ENCODE data around the gene NELL1. TPM values are rescaled to one million over a fixed set of nuclear protein-coding genes. Genes with fewer than 3 reads are reported as not detected.
A peak's percentile ranks its signal among the peaks of the same experiment; 100 is the strongest.

The NELL1 gene
- total RNA-seq, 1 donor from 2014 or later = 104 TPM

GRCh38 chr11:21566521-21567117 lies 897.2 kb downstream of the NELL1 start:
- no peak for DNase-seq

- DNase-seq = no peak
These were observed 898.4 kb downstream of the NELL1 start for GRCh38 chr11:21567645-21568290.

- no peak for DNase-seq
These were observed 902.8 kb downstream of the NELL1 start for GRCh38 chr11:21572210-21572609.

- peak; percentile 19 for DNase-seq
These were observed 913.4 kb downstream of the NELL1 start for GRCh38 chr11:21582791-21583190.

- DNase-seq = no peak
These were observed 919.4 kb downstream of the NELL1 start for GRCh38 chr11:21588754-21589153.

- DNase-seq = no peak
These were observed 933.3 kb downstream of the NELL1 start for GRCh38 chr11:21602699-21603098.

- DNase-seq = no peak
These were observed 934.5 kb downstream of the NELL1 start for GRCh38 chr11:21603886-21604285.

- no peak for DNase-seq
These were observed 935.2 kb downstream of the NELL1 start for GRCh38 chr11:21604564-21604963.

- DNase-seq = no peak
These were observed 942.9 kb downstream of the NELL1 start for GRCh38 chr11:21612326-21612725.

GRCh38 chr11:21614961-21615360 lies 945.6 kb downstream of the NELL1 start:
- no peak for DNase-seq

- no peak for DNase-seq
These were observed 946.6 kb downstream of the NELL1 start for GRCh38 chr11:21615955-21616371.

GRCh38 chr11:21622566-21622965 lies 953.2 kb downstream of the NELL1 start:
- DNase-seq = no peak

- DNase-seq = no peak
These were observed 953.6 kb downstream of the NELL1 start for GRCh38 chr11:21622995-21623394.

Small RNA genes within 50 kb of the gene (small RNA-seq; reads per million reads assigned to genes)
- gene RNA5SP336 = 5.7 reads per million, percentile 90 among the genes with 10 or more reads in this experiment
- not detected for gene RNA5SP337

Other genes starting within 250 kb of the NELL1 start
- not detected for gene SLC6A5, start 70.0 kb upstream of the NELL1 start, total RNA-seq